MCF 10A (cell line): ENCODE results near the gene DHODH. TPM values are rescaled to one million over a fixed set of nuclear protein-coding genes. Genes with fewer than 3 reads are reported as not detected.
"Not testable (repeated sequence)": the region's sequence is repeated elsewhere in the genome, so short reads cannot be mapped to it uniquely, and the experiment has no call there.

ENCODE experiments used
- BruUV-seq: library from RNA; stranded (reverse); fragments of 400-500 nt; replicated peaks from 2 replicates; lab custom pipeline; 2021; lab: Mats Ljungman, UMichigan
- CTCF ChIA-PET: fragments of 300-600 bp; sonication (Branson Sonifier 250); formaldehyde crosslinking; extraction: SDS; loops from one replicate; lab custom pipeline; 2021; ENCODE audit warnings: antibody characterized with exemption, inconsistent platforms; lab: Yijun Ruan, JAX
- POLR2A ChIA-PET: fragments of 300-600, 350-650 bp; sonication (Branson Sonifier 250); formaldehyde crosslinking; extraction: SDS; loops from one replicate; lab custom pipeline; 2020; ENCODE audit warnings: antibody characterized with exemption, inconsistent platforms; lab: Yijun Ruan, JAX
- DNase-seq: peaks from one replicate; pipeline ENCODE4 v3.0.0-alpha.2; 2018; ENCODE audit not compliant: unreplicated experiment
- H3K27ac Mint-ChIP-seq: one replicate; pipeline ENCODE4 v1.8.0; 2022; ENCODE audit warnings: mild to moderate bottlenecking, low read depth, mixed read lengths; ENCODE audit not compliant: unreplicated experiment
- H3K27me3 Mint-ChIP-seq: one replicate; pipeline ENCODE4 v1.8.0; 2022; ENCODE audit warnings: mixed read lengths; ENCODE audit not compliant: insufficient read depth, unreplicated experiment
- H3K36me3 Mint-ChIP-seq: one replicate; pipeline ENCODE4 v1.8.0; 2022; ENCODE audit warnings: mild to moderate bottlenecking, moderate library complexity, mixed read lengths; ENCODE audit not compliant: insufficient read depth, unreplicated experiment
- H3K4me1 Mint-ChIP-seq: one replicate; pipeline ENCODE4 v1.8.0; 2022; ENCODE audit warnings: mixed read lengths; ENCODE audit not compliant: insufficient read depth, unreplicated experiment
- H3K4me3 Mint-ChIP-seq: one replicate; pipeline ENCODE4 v1.8.0; 2022; ENCODE audit warnings: mild to moderate bottlenecking, moderate library complexity, mixed read lengths; ENCODE audit not compliant: unreplicated experiment
- H3K9me3 Mint-ChIP-seq: one replicate; pipeline ENCODE4 v1.8.0; 2022; ENCODE audit warnings: mixed read lengths; ENCODE audit not compliant: unreplicated experiment
- intact Hi-C: fragments of 100-400 bp; cut with micrococcal nuclease; formaldehyde crosslinking; loops from 2 replicates; pipeline ENCODE4 v1.14.1; 2022
- total RNA-seq: library from RNA; stranded (reverse); gene quantifications from 2 replicates; pipeline ENCODE4 v1.2.3, GENCODE V29; 2022
- TF ChIP-seq, protein P1 (sequence below): fragments of 200-600 bp; IDR thresholded peaks from one replicate; pipeline ENCODE4 v1.8.0; 2022; ENCODE audit warnings: antibody characterized with exemption, mild to moderate bottlenecking; ENCODE audit not compliant: unreplicated experiment

The DHODH gene
- total RNA-seq, 1 experiment from 2014 or later = 13.5 TPM

DNA sequence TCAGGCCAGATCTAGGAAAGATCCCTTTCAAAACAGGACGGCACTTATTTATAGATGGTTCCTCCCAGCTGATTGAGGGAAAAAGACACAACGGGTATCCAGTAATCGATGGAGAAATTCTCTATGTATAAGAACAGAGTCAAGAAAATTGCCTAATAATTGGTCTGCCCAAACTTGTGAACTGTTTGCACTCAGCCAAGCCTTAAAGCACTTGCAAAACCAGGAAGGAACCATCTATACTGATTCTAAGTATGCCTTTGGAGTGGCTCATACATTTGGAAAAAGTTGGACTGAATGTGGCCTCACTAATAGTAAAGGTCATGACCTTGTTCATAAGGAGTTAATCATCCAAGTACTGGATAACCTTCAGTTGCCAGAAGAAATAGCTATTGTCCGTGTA is 60.4 kb downstream of the DHODH start:
- ChIA-PET POLR2A (interaction anchor here (1.0 kb wide), 1 partner anchor 24 kb away, joined by 9 read pairs; the partner anchor contains the start of genes DHX38 and TXNL4B), CTCF (interaction anchor here (0.7 to 6.7 kb wide), 5 partner anchors 15 to 395 kb away, joined by 4 to 65 read pairs (median 14); partner anchors contain the start of genes DHX38 and TXNL4B)
- Mint-ChIP-seq H3K9me3 (no peaks in the 10 kb centered on the region), H3K27me3 (no peaks in the 10 kb centered on the region), H3K4me1 (no peaks in the 10 kb centered on the region), H3K27ac (no peak overlapping the region), H3K36me3 (no peaks in the 10 kb centered on the region), H3K4me3 (no peak overlapping the region)
- no TSS peak for BruUV-seq
- DNase-seq = no peak
- intact Hi-C loops = no loop called here
- TF ChIP-seq, protein P1, sequence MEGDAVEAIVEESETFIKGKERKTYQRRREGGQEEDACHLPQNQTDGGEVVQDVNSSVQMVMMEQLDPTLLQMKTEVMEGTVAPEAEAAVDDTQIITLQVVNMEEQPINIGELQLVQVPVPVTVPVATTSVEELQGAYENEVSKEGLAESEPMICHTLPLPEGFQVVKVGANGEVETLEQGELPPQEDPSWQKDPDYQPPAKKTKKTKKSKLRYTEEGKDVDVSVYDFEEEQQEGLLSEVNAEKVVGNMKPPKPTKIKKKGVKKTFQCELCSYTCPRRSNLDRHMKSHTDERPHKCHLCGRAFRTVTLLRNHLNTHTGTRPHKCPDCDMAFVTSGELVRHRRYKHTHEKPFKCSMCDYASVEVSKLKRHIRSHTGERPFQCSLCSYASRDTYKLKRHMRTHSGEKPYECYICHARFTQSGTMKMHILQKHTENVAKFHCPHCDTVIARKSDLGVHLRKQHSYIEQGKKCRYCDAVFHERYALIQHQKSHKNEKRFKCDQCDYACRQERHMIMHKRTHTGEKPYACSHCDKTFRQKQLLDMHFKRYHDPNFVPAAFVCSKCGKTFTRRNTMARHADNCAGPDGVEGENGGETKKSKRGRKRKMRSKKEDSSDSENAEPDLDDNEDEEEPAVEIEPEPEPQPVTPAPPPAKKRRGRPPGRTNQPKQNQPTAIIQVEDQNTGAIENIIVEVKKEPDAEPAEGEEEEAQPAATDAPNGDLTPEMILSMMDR = no peak

DNA sequence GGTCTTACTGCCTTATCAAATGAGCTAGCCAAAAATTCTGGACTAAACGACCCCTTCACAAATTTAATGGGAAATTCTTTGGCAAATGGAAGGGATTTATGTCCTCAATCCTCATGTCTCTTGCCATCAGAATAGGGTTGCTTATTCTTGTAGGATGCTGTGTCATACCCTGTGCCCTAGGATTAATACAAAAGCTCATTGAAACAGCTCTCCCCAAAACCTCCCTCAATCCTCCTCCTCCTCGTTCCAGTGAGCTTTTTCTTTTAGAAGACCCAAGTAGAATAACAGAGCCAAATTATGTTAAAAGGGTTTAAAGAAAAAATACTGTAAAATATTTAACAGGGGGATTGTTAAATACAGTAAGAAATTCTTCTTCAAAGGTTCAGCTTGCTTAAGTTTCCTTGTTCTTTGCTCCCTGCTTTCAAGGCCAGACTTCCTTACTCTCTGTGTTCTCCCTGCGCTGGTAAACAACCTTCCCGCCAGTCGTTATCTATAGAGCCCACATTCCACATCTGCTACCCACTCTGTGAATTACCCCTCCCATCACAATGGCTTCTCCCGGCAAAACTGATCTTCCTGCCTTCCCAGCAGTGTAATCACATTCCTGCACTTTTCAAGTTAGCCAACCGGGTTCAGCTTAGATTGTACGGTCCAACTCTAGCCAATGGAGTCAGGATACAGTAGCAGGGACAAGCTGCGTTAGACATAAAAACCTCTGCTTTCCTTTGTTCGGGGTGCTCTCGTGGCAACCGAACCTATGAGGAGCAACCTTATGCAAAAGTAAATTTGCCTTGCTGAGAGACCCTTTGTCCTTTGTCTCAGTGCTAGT is 64.2 kb downstream of the DHODH start:
- Mint-ChIP-seq H3K4me3 (no peak overlapping the region), H3K4me1 (no peaks in the 10 kb centered on the region), H3K9me3 (no peaks in the 10 kb centered on the region), H3K36me3 (no peaks in the 10 kb centered on the region), H3K27me3 (no peaks in the 10 kb centered on the region), H3K27ac (no peak overlapping the region)
- CTCF ChIA-PET = no interaction called here
- DNase-seq = no peak
- POLR2A ChIA-PET = no interaction called here
- intact Hi-C loops = no loop called here
- BruUV-seq = no TSS peak
- TF ChIP-seq, protein P1 = no peak

DNA sequence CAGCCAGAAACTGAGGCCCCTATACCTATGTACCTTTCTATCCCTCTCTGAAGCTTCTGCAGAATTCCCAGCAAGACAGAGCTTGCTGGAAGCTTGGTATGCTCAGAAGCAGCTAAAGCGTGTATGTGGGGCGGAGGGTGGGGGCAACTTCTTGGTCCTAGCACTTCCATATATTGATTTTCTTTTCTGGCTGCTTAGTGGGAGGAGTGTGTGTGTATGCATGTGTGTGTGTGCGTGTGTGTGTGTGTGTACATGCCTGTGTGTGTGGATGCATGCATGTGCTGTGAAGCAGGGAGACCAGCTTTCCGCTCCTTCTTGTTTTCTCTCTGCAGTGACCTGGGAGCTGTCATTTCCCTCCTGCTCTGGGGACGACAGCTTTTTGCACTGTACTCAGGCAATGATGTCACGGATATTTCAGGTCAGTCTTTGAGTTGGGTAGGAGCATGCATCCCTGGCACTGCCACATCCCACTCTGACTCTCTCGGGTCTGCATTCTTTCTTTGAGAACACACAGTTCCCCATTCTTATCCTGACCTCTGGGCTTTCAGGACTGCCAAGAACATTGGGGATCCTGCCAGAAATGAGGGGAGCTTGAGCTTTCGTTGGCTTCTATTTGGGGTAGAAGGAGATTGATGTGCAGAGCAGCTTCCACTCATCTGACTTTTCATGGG is 65.2 kb downstream of the DHODH start:
- intact Hi-C loops = no loop called here
- no TSS peak for BruUV-seq
- H3K4me1 Mint-ChIP-seq = no peaks in the 10 kb centered on the region
- no peak overlapping the region for H3K4me3 Mint-ChIP-seq
- no peak overlapping the region for H3K27ac Mint-ChIP-seq
- H3K9me3 Mint-ChIP-seq = no peaks in the 10 kb centered on the region
- no peaks in the 10 kb centered on the region for H3K27me3 Mint-ChIP-seq
- ChIA-PET POLR2A (no interaction called here), CTCF (no interaction called here)
- H3K36me3 Mint-ChIP-seq = no peaks in the 10 kb centered on the region
- no peak for DNase-seq
- TF ChIP-seq, protein P1 = no peak

DNA sequence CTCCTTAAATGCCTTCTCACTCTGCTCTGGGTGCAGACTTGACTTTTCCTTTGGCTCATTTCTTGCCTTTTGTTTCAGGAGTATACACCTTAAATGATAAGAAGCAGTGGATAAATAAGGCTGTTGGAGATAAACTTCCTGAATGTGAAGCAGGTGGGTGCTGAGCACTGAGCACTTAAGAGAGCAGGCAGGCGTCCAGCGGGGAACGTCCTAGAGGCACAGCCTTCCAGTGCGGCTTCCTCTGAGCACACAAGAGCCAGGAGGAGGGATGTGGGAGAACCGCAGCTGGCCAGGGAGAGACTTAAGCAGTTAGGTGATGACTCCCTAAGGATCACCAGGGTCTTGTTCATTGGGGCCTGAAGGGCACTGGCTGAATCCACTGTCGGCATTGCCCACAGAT is 66.5 kb downstream of the DHODH start:
- H3K27ac Mint-ChIP-seq, H3K9me3 Mint-ChIP-seq, POLR2A ChIA-PET, DNase-seq, BruUV-seq, H3K36me3 Mint-ChIP-seq, H3K4me1 Mint-ChIP-seq, H3K27me3 Mint-ChIP-seq, H3K4me3 Mint-ChIP-seq, CTCF ChIA-PET, intact Hi-C loops: not testable (repeated sequence)

Other genes starting within 250 kb of the DHODH start
- 99.5 and 100 TPM in 2 replicates for gene AP1G1, start 199.9 kb upstream of the DHODH start, total RNA-seq
- gene ATXN1L, start 162.8 kb upstream of the DHODH start, total RNA-seq = 18.2 and 20.4 TPM in 2 replicates
- gene ZNF821, start 124.6 kb upstream of the DHODH start, total RNA-seq = 3.4 and 4.4 TPM in 2 replicates
- 127 TPM in 2 replicates for gene IST1, start 113.2 kb upstream of the DHODH start, total RNA-seq
- gene PKD1L3, start 8.3 kb upstream of the DHODH start, total RNA-seq = not detected in 2 replicates
- gene HP, start 45.8 kb downstream of the DHODH start, total RNA-seq = not detected in 2 replicates
- not detected in 2 replicates for gene HPR, start 54.5 kb downstream of the DHODH start, total RNA-seq
- gene TXNL4B, start 84.9 kb downstream of the DHODH start, total RNA-seq = 17.4 and 18.6 TPM in 2 replicates
- 65.2 and 75.2 TPM in 2 replicates for gene DHX38, start 85.1 kb downstream of the DHODH start, total RNA-seq
- 1.4 TPM in 2 replicates for gene PMFBP1, start 163.4 kb downstream of the DHODH start, total RNA-seq